ENCODE results near the gene SH3PXD2A. TPM values are rescaled to one million over a fixed set of nuclear protein-coding genes. Genes with fewer than 3 reads are reported as not detected.
"Not testable (repeated sequence)": the region's sequence is repeated elsewhere in the genome, so short reads cannot be mapped to it uniquely, and the experiment has no call there.

SH3PXD2A gene
- polyA plus RNA-seq, 4 donors: 29.3 to 31.7 (median 30.5) TPM

GRCh38 chr10:103852189-103852711 lies 3.1 kb downstream of the SH3PXD2A start:
- no peak for DNase-seq (ENCODE audit: low read depth in 4 of 4, low spot score in 3 of 4)

GRCh38 chr10:103851261-103851660 lies 4.1 kb downstream of the SH3PXD2A start:
- DNase-seq (ENCODE audit: low read depth in 4 of 4, low spot score in 3 of 4): no peak

DNA sequence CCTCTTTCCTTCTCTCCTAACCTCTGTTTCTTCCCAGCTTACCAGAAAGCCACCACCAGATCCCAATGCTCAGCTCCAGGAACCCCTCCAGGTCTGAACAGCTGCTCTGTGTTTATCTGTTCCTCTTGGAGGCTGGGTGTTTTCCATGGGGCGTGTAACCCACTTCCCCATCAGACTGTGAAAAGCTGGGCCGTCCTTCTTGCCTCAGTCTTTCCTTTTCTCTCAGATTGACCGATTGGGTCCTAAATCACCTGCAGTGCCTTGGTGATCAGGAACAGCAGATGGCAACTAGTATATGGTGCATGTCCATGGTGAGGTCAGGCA lies 4.8 kb downstream of the SH3PXD2A start:
- DNase-seq (ENCODE audit: low read depth in 4 of 4, low spot score in 3 of 4): no peak

DNA sequence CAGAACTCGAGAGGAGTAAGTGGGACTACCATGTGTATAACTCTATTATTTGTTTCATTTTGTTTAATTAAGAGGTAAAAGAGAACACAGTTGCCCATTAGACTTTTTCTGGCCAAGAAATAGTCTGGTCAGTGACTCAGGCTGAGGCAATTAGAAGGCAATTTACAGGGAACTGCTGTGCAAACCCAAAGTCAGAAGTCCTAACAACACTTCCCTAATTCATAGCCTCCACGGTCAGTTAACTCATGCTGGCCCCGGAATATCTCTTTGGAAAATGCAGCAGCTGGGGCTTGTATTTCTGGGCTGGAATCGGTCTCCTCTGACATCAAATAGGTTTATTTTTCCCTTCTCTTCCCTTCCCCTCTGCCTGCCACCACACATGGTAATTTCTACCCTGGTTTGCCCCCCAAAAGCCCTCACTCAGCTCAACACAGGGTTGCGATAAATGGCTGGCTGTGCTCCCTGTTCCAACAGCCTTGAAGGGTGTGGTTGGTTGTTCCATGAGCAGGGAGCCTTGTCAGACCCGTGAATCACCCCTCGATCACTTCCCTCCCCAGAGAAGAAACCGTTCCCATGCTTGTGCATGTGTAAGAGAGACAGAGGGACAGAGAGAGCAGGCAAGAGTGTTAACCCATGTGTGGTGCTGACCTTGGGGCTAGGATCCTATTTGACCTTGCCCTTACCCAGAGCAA lies 5.3 kb downstream of the SH3PXD2A start:
- DNase-seq (ENCODE audit: low read depth in 4 of 4, low spot score in 3 of 4): no peak

GRCh38 chr10:103849212-103849877 lies 6.0 kb downstream of the SH3PXD2A start:
- no peak for DNase-seq (ENCODE audit: low read depth in 4 of 4, low spot score in 3 of 4)

GRCh38 chr10:103847909-103848468 lies 7.4 kb downstream of the SH3PXD2A start:
- DNase-seq (ENCODE audit: low read depth in 4 of 4, low spot score in 3 of 4): no peak

GRCh38 chr10:103847346-103847745 lies 8.0 kb downstream of the SH3PXD2A start:
- no peak for DNase-seq (ENCODE audit: low read depth in 4 of 4, low spot score in 3 of 4)

- DNase-seq (ENCODE audit: low read depth in 4 of 4, low spot score in 3 of 4): no peak
Observed at GRCh38 chr10:103845972-103846371, 9.4 kb downstream of the SH3PXD2A start.

- DNase-seq (ENCODE audit: low read depth in 4 of 4, low spot score in 3 of 4): not testable (repeated sequence)
Observed at GRCh38 chr10:103845346-103845745, 10.0 kb downstream of the SH3PXD2A start.

GRCh38 chr10:103843854-103844570 lies 11.4 kb downstream of the SH3PXD2A start:
- no peak for DNase-seq (ENCODE audit: low read depth in 4 of 4, low spot score in 3 of 4)

GRCh38 chr10:103843045-103843444 lies 12.3 kb downstream of the SH3PXD2A start:
- DNase-seq (ENCODE audit: low read depth in 4 of 4, low spot score in 3 of 4): no peak

DNA sequence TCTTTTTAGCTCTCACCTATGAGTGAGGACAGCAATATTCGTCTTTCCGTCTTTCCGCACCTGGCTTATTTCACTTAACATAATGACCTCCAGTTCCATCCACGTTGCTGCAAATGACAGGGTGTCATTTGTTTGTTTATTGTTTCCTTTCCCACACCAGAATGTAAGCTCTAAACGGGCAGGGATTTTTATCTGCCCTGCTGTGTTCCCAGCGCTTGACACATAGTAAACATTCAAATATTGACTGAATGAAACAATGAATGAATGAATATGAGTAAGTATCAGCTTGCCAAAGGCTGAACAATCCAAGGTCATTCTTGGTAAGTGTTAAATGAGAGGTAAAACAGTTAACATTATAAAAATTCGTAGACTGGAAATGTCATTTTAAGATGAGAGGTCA lies 12.8 kb downstream of the SH3PXD2A start:
- DNase-seq (ENCODE audit: low read depth in 4 of 4, low spot score in 3 of 4): no peak

- DNase-seq (ENCODE audit: low read depth in 4 of 4, low spot score in 3 of 4): no peak
Observed at GRCh38 chr10:103841519-103841918, 13.9 kb downstream of the SH3PXD2A start.

DNA sequence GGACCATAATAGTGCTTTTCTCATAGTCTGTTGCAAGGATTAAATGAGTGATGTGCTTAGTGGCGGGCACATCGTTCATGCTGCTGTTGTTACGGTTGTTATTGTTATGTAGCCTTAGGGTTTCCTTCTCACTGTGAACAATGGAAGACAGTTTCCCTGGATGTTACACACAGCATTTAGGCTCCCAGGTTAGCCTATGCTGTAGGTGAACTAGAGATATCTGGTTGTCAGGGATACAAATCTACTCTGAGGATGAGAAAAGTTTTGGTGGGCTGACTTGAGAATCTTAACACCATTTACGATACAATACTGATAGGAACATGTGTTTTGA lies 14.7 kb downstream of the SH3PXD2A start:
- DNase-seq (ENCODE audit: low read depth in 4 of 4, low spot score in 3 of 4): no peak

DNA sequence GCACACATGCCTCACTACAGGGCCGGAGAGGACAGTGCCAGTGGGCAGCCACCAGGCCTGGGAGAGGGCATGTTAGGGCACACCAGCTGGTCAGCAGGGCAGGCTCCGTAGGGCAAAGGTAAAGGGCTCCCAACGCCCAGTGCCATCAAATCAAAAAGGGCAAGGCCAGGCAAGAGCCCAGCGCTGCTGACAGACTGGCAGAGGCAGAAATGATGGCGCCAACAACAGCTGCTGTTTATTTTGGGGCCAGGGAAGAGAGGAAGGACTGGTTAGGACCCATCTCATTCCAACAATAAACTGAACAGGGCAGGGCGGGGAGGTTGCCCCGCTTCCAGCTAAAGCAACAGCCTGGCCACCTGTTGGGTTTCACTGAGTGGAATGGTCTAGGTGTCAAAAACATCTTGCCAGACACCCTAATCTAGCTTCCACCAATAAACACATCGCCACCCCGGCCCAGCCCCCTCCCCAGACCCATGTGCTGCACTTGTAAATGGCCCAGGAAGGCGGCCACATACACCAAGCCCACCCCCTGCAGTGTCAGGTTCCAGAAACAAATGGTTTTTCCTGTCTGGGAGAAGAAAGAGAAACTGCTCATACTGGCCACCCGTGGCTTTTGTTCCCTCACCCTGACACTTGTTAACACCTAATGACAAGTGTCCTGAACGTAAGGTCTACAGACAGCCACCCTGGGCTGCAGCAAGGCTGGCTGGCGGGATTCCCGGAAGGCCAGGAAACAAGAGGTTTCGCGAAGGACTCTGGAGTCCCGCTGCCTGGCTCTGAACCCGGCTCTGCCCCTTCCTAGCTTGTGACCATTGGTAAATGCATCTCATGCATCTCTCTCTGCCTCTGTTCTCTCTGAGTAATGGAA lies 15.3 kb downstream of the SH3PXD2A start:
- DNase-seq (ENCODE audit: low read depth in 4 of 4, low spot score in 3 of 4): no peak

DNA sequence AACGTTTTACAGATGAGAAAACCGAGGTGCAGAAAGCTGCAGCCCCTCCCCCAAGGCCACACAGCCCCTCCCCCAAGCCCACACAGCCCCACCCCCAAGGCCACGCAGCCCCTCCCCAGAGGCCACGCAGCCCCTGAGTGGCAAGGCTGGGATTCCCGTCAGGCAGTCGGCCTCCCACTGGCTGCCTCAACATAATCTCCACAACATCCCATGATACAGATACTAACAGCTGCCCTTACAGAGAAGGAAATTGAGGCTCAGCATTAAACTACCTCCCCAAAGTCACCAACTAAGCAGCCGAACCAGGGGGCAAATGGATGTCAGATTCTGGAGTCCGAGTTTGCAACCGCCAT lies 15.9 kb downstream of the SH3PXD2A start:
- DNase-seq (ENCODE audit: low read depth in 4 of 4, low spot score in 3 of 4): no peak

GRCh38 chr10:103838862-103839518 lies 16.4 kb downstream of the SH3PXD2A start:
- no peak for DNase-seq (ENCODE audit: low read depth in 4 of 4, low spot score in 3 of 4)

GRCh38 chr10:103838070-103838395 lies 17.3 kb downstream of the SH3PXD2A start:
- no peak for DNase-seq (ENCODE audit: low read depth in 4 of 4, low spot score in 3 of 4)

DNA sequence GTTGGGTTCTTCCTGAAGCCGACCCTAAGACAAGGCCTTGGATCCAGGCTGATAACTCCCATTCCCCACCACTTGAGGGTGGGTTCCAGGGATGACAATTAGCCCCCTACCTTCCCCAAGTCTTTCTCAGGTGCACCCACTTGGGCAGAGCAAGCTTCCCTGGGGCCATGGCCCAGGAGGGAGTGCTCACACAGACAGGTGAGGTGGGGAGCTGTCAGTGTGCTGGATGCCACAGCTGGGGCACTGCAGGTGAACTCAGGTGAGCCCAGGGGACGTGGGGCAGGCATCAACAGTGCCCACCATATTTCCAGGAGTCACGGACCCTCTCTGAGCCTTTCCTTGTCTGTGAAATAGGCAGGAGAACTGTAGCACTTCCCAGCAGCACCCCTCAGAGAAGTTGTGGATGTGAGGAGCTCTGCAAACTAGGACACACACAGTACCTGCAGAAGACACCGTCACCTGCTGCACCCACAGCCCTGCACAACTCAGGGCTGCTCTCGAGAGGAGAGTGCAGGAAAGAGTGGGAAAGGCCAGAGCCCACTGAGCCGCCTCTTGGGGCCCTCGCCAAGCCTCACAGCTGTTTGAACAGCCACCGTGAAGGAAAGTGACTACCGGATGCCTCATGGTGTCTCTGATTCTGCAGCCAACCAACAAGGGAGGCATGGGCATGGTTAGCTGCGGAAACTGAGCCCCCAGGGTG lies 17.9 kb downstream of the SH3PXD2A start:
- DNase-seq (ENCODE audit: low read depth in 4 of 4, low spot score in 3 of 4): no peak

DNA sequence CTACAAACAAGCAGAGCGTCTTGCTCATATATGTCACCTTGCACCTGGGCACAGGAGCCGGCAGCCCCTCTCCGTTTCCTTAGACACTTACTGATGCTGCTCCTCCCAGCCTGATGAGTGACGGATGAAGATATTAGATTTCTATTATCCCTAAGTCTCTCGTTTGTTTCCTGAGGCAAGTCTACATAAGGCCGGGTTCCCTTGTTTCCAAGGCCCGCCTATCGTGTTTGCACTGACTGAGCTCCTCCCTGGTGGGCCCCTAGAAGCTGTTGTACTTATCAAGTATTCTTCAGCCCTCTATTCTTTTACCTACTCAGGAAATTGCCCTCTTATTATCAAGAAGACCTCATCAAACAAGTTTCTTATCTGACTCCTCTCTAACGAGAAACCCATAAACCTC lies 18.5 kb downstream of the SH3PXD2A start:
- DNase-seq (ENCODE audit: low read depth in 4 of 4, low spot score in 3 of 4): no peak

Measured in right renal pelvis (tissue), 4 donors.